Left renal pelvis (tissue), 4 donors: ENCODE data around the gene GRAP. TPM values are rescaled to one million over a fixed set of nuclear protein-coding genes. Genes with fewer than 3 reads are reported as not detected.

Experiments used
- DNase-seq, 4 donors: peaks; one replicate each; pipeline ENCODE4 v3.0.0-alpha.2; 2013; ENCODE audit warnings: low read depth in 4 of 4, low spot score in 3 of 4
- polyA plus RNA-seq, 4 donors: library from polyadenylated mRNA; unstranded; fragments of 120-200 nt; gene quantifications; one replicate each; pipeline ENCODE4 v1.2.1, GENCODE V29; 2013; ENCODE audit not compliant: insufficient read length in 4 of 4

GRAP gene
- polyA plus RNA-seq, 4 donors = 2.4 to 6.5 (median 5.0) TPM

DNA sequence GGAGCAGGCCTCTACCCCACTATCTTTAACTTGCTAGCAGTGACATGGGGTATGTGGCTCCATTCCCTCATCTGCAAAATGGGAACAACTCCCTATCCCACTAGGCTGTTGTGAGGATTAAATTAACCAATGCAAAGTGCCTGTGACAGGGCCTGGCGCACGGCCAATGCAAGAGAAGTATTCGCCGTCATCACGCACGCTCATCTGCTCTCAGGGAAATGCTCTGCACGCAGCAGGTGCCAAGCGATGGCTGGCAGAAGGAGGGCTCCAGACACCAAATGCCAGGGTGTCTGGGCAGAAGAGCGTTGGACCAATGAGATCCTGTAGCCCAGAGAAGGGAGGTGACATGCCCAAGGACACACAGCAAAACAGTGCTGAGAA lies 59.5 kb downstream of the GRAP start:
- no peak for DNase-seq

DNA sequence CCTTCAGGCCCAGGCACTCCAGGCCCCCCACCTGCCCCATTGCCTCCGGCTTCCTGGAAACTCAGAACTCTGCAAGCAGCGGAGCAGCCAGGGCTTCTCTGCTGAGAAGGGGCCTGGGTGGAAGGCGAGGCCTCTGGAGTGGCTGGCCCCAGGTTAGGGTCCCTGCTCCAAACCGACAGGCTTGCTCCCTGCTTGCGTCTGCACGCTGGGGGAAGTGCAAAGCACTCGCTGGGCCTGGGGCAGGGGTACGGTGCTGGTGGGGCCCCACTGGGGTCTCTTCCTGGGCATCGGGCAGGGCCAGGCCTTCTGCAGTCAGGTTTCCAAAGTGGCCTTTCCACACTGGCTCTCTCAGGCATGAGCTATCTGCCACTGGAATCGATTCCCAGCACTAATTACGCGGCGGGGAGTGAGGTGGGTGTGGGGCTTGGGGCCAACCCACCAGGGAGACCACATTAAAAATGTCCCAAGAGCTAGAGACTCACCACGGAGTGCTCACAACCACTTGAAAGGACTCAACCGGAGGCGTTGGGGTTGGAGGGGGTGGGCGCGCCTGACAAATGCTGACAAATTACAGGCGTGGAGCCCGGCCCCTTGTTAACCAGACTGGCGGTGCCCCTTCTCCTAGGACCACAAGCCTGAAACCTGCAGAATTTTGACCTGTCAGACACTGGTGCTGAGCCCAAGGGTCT lies 60.1 kb downstream of the GRAP start:
- no peak for DNase-seq

DNA sequence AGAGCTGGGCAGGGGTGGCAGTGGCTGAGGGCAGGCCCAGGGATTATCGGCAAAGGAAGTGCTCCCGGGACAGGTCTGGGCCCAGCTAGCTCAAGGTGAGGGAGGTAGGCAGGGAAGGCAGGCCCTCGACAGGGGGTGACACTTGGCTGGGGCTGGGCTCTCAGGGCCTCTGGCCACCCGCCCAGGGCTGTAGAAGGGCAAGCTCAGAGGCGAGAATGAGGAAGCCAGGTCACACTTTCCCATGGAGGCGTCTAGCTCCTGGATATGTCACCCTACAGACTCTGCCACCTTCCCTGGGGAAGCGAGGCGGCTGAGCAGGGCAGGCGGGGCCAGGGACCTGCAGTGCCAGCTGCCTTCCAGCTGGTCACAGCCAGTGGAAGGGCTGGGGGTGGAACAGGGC lies 61.3 kb downstream of the GRAP start:
- no peak for DNase-seq

DNA sequence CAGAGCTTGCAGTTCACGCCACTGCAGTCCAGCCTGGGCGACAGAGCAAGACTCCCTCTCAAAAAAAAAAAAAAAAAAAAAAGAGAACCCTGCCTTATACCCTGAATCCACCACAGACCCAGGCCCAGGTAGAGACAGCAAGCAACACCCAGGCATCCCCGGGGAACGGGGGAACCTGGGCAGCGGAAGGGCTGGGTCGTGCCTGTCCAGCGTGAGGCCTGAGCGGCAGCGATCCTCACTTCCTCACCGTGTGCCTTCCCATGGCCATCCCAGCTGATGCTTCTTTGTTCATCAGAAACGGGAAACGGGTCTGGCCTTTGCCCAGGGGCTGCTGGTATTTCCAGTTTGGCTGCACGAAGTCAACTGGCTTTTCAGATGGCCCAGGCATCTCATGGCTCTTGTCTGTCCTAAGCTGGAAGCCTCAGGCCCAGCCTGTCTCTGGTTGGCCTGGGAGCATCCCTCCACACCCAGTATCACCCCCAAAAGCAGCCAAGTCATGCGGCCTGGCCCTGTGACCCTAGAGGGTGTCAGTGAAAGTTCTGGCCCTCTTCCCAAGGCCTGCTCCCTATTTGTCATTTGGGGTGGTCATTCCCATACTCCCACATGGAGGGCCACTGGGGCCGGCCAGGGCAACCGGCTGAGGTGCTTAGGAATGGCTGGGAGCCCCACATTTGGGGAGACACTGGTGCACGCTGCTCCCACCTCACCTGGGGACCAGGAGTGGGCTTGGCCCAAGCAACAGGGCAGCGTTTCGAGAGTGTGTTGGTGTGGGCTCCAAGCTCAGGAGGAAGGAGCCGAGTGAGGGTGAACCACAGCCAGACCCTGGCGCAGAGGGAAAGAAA lies 62.3 kb downstream of the GRAP start:
- DNase-seq = no peak

DNA sequence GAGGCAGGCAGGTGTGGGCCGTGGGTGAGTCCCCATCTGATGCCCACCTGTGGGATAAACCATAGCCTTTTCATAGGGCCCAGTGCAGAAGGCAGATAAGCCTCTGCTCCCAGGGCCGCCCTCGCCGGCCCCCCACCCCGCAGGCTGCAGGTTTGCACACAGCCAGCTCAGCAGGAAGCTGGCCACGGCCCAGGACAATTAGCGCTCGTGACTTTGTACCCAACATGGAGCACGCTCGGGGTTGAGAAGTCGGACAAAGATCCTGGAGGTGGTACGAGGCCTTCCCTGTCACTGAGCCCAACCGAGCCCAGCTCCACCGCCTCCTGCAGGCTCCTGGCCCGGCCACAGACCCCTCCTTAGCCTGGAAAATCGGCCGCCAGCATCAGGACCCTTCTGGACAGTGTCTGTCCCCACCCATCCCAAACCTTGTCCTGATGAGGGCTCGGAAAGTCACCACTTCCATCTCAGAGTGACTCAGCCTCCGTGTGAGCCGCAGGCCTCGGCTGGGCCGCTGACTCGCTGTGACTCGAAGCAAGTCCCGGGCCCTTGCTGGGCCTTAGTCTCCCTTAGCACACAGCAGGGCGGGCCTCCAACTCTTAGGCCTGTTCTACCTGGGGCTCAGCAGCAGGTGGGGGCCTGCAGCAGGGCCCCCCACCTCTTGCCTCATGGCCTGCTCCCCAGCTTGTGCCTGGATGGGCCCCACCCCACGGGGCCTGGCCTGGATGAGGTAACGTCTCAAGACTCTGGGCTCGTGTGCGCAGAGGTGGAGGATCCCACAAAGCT lies 64.9 kb downstream of the GRAP start:
- DNase-seq = no peak

DNA sequence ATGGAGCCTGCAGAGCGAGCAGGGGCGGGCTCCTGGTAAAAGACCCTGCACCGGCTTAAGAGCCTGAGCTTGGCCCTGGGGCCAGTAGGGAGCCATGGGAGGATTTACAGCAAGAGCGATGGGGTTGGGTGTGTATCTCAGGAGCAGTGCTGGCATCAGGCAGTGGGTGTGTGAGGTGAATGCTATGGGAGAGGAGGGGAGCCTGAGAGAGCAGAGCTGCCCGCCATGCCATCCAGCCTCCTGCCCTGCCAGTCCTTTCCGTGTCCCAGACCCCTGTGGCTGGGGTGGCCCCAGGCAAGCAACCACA lies 65.5 kb downstream of the GRAP start:
- no peak for DNase-seq

DNA sequence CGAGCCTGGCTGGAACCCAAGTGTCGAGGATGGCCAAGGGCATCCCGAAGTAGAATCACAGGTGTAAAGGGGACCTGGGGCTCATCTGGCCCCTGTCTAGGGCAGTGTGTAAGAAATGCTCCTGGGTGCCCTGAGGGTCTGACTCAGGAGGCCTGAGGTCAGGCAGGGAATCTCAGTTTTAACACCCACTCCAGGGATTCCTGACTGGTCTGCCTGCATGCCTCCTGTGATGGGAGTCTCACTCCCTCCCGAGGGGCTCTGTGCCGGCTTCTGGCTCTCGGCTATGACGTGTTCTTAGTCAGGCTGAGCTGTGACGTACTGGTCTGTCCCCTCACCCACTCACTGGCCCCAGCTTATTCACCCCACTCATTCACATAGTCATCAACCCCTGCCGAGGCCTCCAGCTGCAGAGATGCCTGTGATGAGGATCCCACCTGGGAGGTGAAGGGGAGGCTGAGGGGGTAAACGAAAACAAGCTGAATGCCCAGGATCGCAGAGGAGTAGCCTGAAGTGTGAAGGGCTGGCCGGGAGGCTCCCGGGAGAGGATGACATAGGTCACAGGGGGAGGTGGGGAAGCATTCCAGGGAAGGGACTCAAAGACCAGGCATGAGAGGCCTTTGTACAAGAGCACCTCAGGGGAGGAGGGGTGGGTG lies 65.9 kb downstream of the GRAP start:
- no peak for DNase-seq

DNA sequence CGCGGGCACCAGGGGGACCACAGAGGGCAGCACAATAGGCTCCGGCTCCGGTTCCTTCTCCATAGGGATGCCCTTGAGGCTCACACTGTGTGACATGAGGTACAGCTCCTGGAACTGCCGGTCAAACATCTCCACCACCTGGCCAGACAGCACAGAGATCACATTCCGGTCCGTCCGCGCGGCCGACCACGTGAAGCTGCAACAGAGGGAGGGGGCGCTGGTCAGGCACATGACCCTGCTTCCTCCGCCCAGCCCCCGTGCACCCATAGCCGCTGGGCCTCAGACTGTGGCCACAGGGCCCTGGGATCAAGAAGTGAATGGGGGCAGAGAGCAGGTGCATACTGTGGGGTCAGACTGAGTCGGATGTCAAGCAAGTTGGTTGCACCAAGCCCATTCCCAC lies 68.1 kb downstream of the GRAP start:
- no peak for DNase-seq

DNA sequence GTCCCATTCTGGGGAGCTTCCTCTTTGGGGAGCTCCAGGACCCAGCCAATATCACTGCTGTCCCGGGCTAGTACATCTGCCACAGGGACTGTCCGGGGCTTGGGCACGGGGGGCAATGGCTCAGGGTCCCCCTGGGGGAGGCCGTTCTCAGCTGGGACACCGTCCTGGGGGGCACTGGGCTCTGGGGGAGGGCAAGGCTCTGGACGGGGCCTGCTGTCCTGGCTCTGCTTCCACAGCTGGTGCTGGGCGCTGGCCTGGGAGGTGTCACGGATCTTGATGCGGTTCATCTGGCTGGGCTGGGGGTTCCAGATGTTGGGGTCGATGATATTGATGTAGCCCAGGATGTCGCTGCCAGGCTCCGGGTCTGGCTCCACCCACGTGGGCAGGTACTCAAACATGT lies 68.7 kb downstream of the GRAP start:
- no peak for DNase-seq

DNA sequence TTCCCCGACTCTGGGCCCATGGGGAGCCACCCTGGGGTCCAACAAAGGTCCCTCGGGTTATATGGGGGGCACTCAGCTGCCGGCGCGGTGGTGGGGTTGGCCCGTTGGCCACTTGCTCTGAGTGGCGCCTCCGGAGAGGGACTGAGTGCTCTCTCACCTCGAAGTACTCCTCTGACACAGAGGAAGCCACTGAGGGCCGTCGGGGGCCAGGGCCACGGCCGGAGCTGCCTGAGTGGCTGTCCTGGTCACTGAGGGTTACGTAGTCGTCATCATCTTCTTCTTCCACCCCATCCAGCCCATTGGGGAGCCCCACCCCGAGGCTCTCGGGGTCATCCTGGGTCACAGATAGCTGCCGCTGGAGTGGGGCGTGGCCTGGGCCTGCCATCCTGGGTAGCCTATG lies 69.1 kb downstream of the GRAP start:
- no peak for DNase-seq

DNA sequence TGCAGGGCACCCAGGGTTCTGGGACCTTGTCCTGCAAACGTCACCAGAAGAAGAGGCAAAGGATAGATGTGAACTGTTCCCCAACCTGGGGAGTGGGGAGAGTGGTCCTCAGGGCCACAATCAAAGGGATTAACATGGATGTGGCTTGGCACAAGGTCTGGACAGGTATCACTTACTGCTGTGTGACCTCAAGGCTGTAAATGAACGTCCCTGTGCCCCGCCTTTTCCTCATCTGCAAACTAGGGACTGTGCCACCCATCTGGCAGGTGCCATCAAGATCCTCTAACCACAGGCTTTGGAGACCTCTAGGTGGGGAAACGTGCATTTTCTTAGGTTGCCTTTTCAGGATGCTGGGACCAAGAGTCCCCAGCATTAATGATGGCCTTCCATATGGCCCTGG lies 69.7 kb downstream of the GRAP start:
- DNase-seq = no peak

DNA sequence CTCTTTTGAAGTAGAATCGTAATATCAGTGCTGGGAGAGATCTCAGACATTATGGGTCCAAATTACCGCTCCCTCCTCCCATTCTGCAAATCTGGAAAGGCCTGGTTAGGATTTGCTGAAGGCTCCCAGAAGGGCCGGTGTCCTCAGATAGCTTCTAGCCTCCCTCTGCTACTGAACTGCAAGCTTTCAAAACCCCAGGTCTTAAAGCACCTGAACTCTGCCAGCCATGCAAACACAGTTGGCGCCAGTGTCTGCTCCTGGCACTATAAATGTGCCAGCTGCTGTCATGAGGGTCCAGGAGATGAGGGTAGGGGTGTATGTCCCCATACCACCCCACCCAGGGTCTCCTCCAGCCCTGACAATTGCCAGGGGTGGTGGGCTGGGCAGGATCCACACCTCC lies 70.6 kb downstream of the GRAP start:
- no peak for DNase-seq

DNA sequence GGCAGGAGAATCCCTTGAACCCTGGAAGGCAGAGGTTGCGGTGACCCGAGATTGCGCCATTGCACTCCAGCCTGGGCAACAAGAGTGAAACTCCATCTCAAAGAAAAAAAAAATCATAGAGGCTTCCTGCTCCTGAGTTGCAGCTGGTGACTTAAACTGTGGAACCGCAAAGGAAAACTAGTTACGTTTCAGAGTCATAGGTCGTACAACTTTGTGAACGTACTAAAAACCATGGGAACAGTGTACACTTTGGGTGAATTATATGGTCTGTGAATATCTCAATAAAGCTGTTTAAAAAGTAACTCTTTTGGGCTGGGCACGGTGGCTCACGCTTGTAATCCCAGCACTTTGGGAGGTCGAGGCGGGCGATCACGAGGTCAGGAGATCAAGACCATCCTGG lies 71.2 kb downstream of the GRAP start:
- DNase-seq = no peak

DNA sequence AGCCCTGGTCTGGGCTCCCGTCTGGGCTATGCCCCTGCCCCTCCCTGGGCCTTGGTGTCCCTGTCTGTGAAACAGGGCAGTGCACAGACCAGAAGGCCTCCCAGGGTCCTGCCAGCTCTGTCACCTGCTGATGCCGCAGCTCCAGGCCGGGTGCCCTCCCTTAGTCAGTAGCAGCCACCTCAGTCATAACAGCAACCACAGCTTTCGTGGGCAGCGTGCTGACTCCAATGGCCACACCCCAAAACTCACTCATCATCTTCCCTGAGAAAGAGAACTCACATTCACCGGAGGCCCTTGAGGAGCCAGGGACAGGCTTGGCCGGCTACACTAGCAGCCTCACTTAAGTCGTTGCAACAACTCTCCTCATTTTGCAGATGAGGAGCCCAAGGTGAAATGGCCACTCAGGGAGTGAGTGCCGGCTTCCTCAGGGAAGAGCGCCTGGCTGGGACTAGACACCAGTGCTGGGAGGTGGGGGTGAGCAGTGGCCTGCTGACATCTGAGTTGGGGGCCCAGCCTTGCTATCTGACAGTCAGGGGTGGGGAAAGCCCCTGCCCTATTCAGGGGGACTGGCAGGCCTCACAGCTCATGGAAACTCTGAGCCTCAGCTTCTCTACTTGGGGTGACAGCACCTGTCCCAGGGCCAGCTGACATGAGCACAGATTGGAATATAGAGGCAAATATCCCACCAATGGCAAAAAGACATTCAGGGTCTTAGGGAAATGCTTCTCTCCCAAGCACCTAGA lies 72.2 kb downstream of the GRAP start:
- no peak for DNase-seq

DNA sequence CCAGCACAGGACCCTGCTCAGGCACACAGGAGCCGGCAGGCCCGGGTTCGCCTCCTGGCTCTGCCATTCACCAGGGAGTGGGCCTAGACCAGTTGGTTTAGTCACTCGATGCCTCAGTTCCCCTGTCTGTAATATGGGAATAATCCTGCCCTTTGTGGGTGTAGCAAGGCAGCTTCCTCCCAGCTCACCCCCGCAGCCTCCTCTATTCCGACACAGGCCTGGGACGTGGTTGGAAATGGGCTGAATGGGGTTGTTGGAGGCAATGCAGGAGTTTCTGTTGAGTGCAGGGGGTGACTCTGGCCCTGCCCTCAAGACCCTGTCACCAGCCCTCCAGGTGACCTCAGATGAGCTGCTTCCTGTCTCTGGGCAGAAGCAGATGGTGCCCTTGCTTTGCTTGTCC lies 75.0 kb downstream of the GRAP start:
- no peak for DNase-seq

Other genes with a start within 250 kb of the GRAP start
- 10 to 100 TPM; 46.6 to 64.1 (median 58.1) TPM for gene PRPSAP2, start 188.8 kb downstream of the GRAP start, polyA plus RNA-seq
- gene SLC5A10, start 94.8 kb downstream of the GRAP start, polyA plus RNA-seq = under 1 TPM; 0.15 to 0.64 (median 0.35) TPM
- gene FAM83G, start 42.2 kb downstream of the GRAP start, polyA plus RNA-seq = 1 to 10 TPM in 3 of 4 donors, under 1 TPM in 1; 0.91 to 8.1 (median 6.0) TPM
- 1 to 10 TPM in 3 of 4 donors, under 1 TPM in 1; 0.98 to 7.0 (median 3.4) TPM for gene GRAPL, start 80.6 kb upstream of the GRAP start, polyA plus RNA-seq
- gene EPN2, start 190.4 kb upstream of the GRAP start, polyA plus RNA-seq = 10 to 100 TPM; 47.1 to 54.7 (median 48.5) TPM